Left renal pelvis (tissue), 4 donors: Measurements from ENCODE around the gene BACH2. TPM values are rescaled to one million over a fixed set of nuclear protein-coding genes. Genes with fewer than 3 reads are reported as not detected.

Experiments
- DNase-seq, 4 donors: peaks; one replicate each; pipeline ENCODE4 v3.0.0-alpha.2; 2013; ENCODE audit warnings: low read depth in 4 of 4, low spot score in 3 of 4
- polyA plus RNA-seq, 4 donors: library from polyadenylated mRNA; unstranded; fragments of 120-200 nt; gene quantifications; one replicate each; pipeline ENCODE4 v1.2.1, GENCODE V29; 2013; ENCODE audit not compliant: insufficient read length in 4 of 4

Gene BACH2
- polyA plus RNA-seq, 4 donors, result 9.0 to 11.5 (median 10.7) TPM

DNA sequence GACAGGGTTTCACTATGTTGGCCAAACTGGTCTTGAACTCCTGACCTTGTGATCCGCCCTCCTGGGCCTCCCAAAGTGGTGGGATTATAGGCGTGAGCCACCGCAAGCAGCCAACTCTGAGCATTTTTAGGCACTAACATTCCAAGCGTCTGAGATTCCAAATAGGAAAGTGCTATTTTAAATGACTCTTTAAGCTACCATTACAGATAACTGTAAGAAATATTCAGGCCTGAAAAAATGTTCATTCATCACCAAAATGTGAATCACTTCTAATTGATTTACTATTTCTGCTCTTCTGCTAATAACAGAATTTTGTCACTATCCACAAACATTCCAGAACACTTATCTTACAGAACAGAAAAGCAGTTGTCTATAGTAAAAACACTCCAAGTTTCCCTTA, 106.5 kb downstream of the BACH2 start:
- DNase-seq, result no peak

- DNase-seq, result no peak
Observed at GRCh38 chr6:90187437-90188121, 109.1 kb downstream of the BACH2 start.

DNA sequence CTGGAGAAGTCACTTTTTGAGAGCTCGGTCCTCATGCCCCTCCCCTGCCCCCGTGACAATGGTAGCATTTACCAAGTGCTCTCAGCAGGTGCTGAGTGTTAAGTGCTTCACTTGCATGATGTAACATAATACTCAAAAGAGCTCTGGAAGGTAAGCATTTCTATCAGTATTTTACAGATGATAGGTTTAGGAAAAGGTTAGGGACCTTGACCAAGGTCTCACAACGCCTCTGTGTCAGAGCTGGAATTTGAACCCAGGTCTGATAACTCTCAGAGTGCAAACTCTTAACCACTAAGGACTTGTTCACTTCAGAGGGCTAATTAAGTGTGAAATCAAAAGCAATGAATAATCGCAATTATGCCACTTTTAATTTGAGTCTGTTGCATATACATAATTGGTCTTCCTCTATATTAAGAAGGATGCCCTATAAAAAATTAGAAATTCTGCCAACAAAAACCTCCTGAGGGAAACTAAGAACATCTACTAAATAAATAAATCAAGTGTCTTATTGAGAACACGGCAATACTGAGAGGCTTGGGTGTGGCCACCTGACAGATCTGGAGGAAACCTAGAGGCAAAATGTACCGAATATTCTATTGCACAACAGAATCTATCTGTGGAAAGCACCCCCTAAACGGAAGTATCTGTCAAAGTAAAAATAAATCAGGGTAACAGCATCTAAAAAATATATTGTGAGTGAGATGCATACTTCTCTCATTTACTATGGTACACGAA, 109.8 kb downstream of the BACH2 start:
- DNase-seq, result no peak

GRCh38 chr6:90186026-90186425, 110.6 kb downstream of the BACH2 start:
- no peak for DNase-seq

- peak in 3 of 4 donors; percentile 29 to 41 (median 31) for DNase-seq
Observed at GRCh38 chr6:90184334-90185298, 112.0 kb downstream of the BACH2 start.

- DNase-seq, result peak in 1 of 4 donors; percentile 31
Observed at GRCh38 chr6:90183587-90184333, 112.9 kb downstream of the BACH2 start.

DNA sequence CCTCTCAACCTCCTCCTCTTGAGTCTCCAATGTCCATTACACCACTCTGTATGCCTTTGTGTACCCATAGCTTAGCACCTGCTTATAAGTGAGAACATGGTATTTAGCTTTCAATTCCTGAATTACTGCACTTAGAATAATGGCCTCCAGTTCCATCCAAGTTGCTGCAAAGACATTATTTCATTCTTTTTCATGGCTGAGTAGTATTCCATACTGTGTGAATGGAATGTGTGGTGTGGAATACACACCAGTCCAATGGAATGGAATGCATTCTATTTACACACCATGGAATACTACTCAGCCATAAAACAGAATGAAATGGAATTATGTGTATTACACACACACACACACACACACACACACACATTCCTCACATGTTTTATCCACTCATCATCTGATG, 116.1 kb downstream of the BACH2 start:
- no peak for DNase-seq

GRCh38 chr6:90179190-90180169, 117.2 kb downstream of the BACH2 start:
- DNase-seq, result no peak

GRCh38 chr6:90178384-90178855, 118.2 kb downstream of the BACH2 start:
- no peak for DNase-seq

GRCh38 chr6:90177544-90178383, 118.9 kb downstream of the BACH2 start:
- no peak for DNase-seq

- DNase-seq, result no peak
Observed at GRCh38 chr6:90175627-90176538, 120.8 kb downstream of the BACH2 start.

DNA sequence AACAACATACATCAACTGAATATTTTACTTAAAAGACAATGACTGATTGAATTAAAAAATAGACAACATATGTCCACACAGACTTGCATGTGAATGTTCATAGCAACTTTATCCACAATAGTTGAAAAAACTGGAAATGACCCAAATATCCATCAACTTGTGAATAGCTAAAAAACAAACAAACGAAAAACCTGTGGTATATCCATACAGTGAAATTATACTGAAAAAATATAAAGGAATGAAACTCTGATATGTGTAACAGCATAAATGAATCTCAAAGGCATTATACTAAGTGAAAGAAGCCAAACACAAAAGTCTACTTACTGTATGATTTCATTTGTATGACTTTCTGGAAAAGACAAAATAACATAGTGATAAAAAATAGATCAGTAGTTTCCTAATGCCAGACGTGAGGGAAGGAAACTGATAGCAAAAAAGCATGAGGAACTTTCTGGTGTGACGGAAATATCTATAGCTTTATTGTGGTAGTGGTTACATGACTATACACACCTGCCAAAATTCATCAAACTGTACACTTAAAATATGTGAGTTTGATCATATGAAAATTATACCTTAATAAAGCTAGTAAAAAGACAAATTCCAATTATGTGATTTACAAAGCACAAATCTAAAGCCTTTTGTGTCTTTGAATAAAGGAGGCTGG, 123.2 kb downstream of the BACH2 start:
- DNase-seq, result no peak

DNA sequence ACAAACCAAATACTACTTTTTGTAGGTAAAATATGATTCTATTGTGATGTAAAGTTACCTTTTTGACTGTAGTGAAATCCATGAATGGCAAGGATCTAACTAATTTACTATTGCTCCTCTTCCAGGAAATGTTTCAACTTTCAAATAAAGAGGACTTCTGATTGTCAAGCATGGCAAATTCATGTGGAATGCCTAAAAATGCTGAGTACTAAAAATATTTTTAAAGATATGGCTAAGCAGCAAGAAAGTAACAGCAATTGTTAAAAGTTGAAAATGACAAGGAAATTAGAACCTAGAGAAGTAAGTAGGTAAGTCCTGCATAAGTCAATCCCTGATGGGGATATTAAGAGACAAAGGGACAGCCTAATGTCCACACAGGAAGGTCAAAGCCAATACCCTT, 126.0 kb downstream of the BACH2 start:
- no peak for DNase-seq

GRCh38 chr6:90169374-90169773, 127.3 kb downstream of the BACH2 start:
- no peak for DNase-seq

DNA sequence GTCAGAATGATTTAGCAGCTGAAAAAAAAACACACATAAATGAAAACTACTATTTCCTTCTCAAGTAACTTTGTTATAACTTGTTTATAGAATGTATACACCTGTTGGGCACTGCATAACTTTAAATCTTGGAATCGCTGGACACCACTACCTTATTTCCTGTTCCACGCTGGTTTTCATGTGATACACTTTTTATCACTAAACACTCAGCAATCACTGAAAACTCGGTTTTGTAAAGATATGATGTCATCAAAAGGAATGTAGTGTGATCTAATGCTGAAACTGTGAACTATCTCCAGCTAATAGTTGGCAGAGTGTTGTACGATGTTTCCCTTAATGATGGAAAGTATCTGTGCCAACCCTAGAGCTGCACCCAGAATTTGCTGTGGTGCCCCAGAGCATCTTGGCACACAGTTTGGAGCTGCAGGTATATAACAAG, 127.9 kb downstream of the BACH2 start:
- no peak for DNase-seq
